Measurements from ENCODE around the gene PSMD1.

PSMD1 gene

DNA sequence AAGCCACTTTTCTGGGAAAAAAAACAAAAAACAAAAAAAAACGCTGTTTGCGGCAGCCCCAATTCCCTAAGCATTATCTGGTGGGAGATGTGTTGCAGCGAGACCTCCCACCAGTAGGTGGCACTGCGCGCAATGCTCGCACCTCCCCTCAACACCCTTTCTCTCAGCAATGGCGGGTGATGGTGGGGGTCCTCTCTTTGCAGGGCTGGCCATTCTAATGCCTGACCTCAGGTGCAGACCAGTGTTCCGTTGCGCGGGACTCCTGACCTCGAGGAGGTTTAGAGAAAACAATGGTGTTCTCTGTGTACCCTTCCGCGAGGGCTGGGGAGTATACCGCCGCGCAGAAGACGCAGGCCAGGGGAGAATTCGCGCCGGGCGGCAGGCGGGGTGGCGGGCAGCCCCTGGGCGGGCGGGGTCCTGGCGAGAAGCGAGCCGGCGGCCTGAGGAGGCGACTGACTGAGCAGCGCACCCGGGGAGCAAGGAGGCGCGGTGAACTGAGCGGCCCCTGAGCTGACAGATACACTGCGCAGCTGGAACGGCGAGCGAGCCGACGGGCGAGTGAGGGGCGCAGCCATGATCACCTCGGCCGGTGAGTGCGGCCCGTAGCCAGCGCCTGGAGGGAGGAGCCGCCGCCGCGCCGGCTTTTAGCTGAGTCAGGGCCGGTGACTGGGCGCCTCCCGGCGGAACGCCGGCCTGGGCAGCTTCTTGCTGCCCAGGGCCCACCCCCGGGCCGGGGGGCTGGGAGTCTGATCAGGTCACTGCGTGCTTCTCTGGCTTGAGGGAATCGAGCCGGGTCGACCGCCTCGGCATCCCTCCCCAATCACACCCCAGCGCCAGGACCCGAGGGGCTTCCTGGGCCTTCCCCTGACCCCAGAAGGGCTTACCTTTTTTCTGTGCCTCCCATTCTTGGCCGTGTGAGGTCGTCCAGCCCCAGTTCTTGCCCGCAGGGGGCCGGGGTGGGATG lies at the start of gene PSMD1:
Gene PSMD1, plus strand, starts transcription at position 415 of the 964 bp plus-strand sequence. Its CDS starts 159 bp downstream, at position 574.
- Histone ChIP-seq H3K36me3 (ENCODE audit: control insufficient read depth in 1 of 2, insufficient read depth in 2 of 2, low read length in 2 of 2) (peaks cover 0 to 14% of the 10 kb centered on the region in 2 donors), H3K27ac (ENCODE audit: low read length) (peak within 1 kb of the TSS; percentile 80), H3K9me3 (ENCODE audit: control insufficient read depth in 1 of 2, low read length in 2 of 2) (no peaks in the 10 kb centered on the region), H3K27me3 (ENCODE audit: low read depth, low read length) (no peaks in the 10 kb centered on the region), H3K4me3 (ENCODE audit: low read depth in 1 of 2, low read length in 2 of 2) (peak within 1 kb of the TSS; percentile 87 to 98), H3K4me1 (ENCODE audit: control insufficient read depth in 1 of 2, insufficient read depth in 2 of 2, low read length in 2 of 2) (peaks cover 15 to 30% of the 10 kb centered on the region in 2 donors)

DNA sequence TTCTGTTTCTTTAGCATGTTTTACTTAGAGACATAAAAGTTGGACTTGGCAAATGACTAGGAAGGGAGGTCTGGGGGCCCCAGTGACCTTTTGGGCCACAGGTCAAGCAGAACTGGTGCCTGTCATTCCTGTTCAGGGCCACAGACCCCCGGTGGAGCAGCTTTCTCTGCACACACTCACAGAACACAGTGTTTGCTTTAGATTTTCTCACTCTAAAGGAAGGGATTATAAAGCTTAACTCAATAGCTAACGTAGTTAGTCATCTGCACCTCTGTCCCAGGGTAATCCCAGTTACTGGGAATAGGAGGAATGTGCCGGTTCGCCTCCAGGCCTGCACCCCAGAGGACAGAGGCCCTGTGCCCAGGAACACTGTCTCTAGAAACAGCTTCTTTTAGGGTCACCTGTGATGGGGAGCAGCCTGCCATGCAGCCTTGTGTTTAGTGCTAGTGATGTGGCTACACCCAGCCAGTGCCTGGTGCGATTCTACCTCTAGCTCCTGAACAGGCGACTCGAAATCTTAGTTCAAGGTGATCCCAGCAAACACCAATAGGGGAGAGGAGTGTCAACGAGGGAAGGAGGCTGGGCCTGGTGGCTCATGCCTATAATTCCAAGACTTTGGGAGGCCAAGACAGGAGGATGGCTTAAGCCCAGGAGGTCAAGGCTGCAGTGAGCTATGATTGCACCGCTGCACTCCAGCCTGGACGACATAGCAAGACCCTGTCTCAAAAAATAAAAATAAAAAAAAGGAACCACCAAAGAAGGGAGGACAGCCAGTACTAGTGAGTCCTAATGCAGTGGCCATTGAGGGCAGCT lies 49.2 kb upstream of the PSMD1 start:
- no peak overlapping the region for H3K4me3 ChIP-seq (ENCODE audit: low read depth in 1 of 2, low read length in 2 of 2)
- H3K27me3 ChIP-seq (ENCODE audit: low read depth, low read length) = peaks cover 5% of the 10 kb centered on the region
- H3K36me3 ChIP-seq (ENCODE audit: control insufficient read depth in 1 of 2, insufficient read depth in 2 of 2, low read length in 2 of 2) = no peaks in the 10 kb centered on the region
- no peak overlapping the region for H3K27ac ChIP-seq (ENCODE audit: low read length)
- no peaks in the 10 kb centered on the region for H3K9me3 ChIP-seq (ENCODE audit: control insufficient read depth in 1 of 2, low read length in 2 of 2)
- H3K4me1 ChIP-seq (ENCODE audit: control insufficient read depth in 1 of 2, insufficient read depth in 2 of 2, low read length in 2 of 2) = no peaks in the 10 kb centered on the region

DNA sequence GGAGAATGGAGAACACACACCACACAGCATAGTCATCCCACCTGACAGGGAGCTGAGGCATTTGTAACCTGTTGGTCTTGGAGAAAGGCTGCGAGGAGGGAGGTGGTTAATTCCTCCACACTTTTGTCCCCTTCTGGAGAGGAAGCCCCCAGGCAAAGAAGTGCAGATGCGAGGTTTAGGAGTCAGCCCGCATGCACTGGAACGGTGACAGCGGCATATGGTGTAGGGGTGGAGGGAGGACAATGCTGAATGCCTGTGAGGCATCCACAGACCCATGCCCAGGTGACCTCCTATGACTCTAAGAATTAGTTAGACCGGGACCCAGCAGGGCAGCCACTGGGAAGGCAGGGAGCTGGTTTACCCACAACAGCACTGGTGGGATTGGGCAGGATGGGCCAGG lies 48.5 kb upstream of the PSMD1 start:
- Histone ChIP-seq H3K4me1 (ENCODE audit: control insufficient read depth in 1 of 2, insufficient read depth in 2 of 2, low read length in 2 of 2) (no peaks in the 10 kb centered on the region), H3K27ac (ENCODE audit: low read length) (no peak overlapping the region), H3K36me3 (ENCODE audit: control insufficient read depth in 1 of 2, insufficient read depth in 2 of 2, low read length in 2 of 2) (no peaks in the 10 kb centered on the region), H3K27me3 (ENCODE audit: low read depth, low read length) (peaks cover 5% of the 10 kb centered on the region), H3K9me3 (ENCODE audit: control insufficient read depth in 1 of 2, low read length in 2 of 2) (no peaks in the 10 kb centered on the region), H3K4me3 (ENCODE audit: low read depth in 1 of 2, low read length in 2 of 2) (no peak overlapping the region)

DNA sequence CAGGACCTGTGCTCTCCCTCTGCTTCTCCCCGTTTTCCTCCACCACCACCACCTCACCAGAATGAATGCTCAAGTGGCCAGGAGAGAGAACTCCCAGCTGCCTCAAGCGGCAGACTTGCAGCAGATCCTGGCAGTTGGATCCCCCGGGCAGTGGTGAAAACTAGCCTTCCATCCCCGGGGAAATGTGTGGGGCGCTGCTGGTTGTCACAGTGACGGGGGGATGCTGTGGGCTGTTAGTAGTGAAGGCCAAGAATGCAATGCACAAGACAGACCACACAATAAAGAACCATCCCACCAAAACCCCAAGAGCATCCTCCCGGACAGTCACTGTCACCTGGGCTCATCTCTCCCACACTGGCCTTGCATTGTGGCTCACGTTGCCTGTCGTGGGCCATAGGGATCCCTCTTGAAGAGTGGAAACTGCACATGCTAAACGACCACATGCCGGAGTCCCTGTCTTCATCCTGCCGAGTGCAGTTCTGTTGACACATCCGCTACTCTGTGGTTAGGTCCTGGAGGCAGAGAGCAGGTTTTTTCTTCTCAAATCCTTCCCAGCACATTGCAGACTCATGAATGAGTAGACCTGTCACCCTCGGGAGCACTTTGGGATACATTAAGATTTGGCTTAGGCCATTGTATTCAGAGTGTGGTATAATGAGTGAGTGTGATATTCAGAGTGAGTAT lies 47.3 kb upstream of the PSMD1 start:
- H3K4me1 ChIP-seq (ENCODE audit: control insufficient read depth in 1 of 2, insufficient read depth in 2 of 2, low read length in 2 of 2) = no peaks in the 10 kb centered on the region
- no peak overlapping the region for H3K4me3 ChIP-seq (ENCODE audit: low read depth in 1 of 2, low read length in 2 of 2)
- H3K27ac ChIP-seq (ENCODE audit: low read length) = no peak overlapping the region
- no peaks in the 10 kb centered on the region for H3K9me3 ChIP-seq (ENCODE audit: control insufficient read depth in 1 of 2, low read length in 2 of 2)
- no peaks in the 10 kb centered on the region for H3K36me3 ChIP-seq (ENCODE audit: control insufficient read depth in 1 of 2, insufficient read depth in 2 of 2, low read length in 2 of 2)
- H3K27me3 ChIP-seq (ENCODE audit: low read depth, low read length) = no peaks in the 10 kb centered on the region

DNA sequence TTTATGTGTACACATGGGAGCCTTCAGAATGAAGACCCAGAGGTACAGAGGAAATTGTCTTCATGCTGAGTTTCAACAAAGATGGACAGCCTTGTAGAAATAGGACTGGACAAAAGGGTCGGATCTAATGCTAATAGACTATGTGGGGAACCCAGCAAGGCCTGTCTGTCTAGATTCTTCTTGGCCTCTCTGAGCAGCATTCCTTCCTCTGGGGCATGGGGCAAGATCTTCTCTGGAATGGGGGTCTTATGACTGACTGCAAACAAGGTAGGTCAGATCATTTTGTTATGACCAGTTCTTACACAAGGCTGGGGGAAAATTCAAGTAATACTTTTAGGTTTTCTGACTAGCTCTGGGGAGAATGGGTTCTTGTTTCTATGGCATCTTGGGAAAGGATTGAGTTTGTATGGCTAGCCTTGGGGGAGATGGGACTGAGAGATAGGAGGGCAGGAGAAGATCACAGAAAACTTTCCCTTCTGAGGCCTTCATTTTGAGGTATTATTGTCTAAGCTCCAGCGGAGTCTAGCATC lies 46.4 kb upstream of the PSMD1 start:
- H3K27me3 ChIP-seq (ENCODE audit: low read depth, low read length) = no peaks in the 10 kb centered on the region
- no peak overlapping the region for H3K4me3 ChIP-seq (ENCODE audit: low read depth in 1 of 2, low read length in 2 of 2)
- no peaks in the 10 kb centered on the region for H3K9me3 ChIP-seq (ENCODE audit: control insufficient read depth in 1 of 2, low read length in 2 of 2)
- no peaks in the 10 kb centered on the region for H3K36me3 ChIP-seq (ENCODE audit: control insufficient read depth in 1 of 2, insufficient read depth in 2 of 2, low read length in 2 of 2)
- no peaks in the 10 kb centered on the region for H3K4me1 ChIP-seq (ENCODE audit: control insufficient read depth in 1 of 2, insufficient read depth in 2 of 2, low read length in 2 of 2)
- no peak overlapping the region for H3K27ac ChIP-seq (ENCODE audit: low read length)

DNA sequence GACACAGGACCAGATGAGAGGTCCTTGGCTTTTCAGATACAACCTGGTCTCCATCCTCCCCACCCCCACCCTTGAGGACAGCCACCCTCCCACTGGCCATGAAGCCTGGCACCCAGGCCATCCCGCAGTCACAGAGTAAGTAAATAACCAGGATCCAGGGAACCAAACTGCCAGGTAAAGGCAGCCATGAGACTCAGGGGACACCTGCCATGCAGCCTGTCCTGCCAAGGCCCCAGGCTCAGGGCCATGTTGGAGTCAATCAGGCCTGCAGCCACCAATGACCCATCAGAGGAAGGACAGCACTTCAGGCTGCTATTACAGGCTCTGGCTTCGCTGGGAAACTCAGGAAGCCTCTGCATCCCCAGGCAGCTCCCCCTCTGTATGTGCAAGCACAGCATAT lies 45.1 kb upstream of the PSMD1 start:
- H3K4me3 ChIP-seq (ENCODE audit: low read depth in 1 of 2, low read length in 2 of 2) = no peak overlapping the region
- no peaks in the 10 kb centered on the region for H3K27me3 ChIP-seq (ENCODE audit: low read depth, low read length)
- no peaks in the 10 kb centered on the region for H3K4me1 ChIP-seq (ENCODE audit: control insufficient read depth in 1 of 2, insufficient read depth in 2 of 2, low read length in 2 of 2)
- H3K36me3 ChIP-seq (ENCODE audit: control insufficient read depth in 1 of 2, insufficient read depth in 2 of 2, low read length in 2 of 2) = no peaks in the 10 kb centered on the region
- no peaks in the 10 kb centered on the region for H3K9me3 ChIP-seq (ENCODE audit: control insufficient read depth in 1 of 2, low read length in 2 of 2)
- H3K27ac ChIP-seq (ENCODE audit: low read length) = no peak overlapping the region

DNA sequence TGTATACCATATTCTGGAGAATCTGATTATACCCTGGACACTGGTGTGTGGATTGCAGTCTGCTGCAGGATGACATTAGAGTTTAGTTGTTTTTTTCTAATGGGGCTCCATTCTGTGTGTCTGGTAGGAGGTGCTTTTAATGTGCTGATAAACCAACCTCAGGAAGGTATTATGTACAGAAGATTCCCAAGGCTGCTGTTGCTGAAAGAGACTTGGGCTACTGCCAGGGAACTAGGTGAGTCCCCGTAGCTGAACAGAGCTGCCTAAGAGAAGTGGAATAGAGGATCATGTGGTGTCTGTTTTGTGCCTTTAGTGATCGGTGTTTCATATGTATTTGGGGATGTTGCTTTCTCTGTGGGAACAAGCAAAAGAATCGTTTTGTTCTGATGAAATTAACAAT lies 44.2 kb upstream of the PSMD1 start:
- H3K27ac ChIP-seq (ENCODE audit: low read length) = no peak overlapping the region
- no peaks in the 10 kb centered on the region for H3K9me3 ChIP-seq (ENCODE audit: control insufficient read depth in 1 of 2, low read length in 2 of 2)
- no peaks in the 10 kb centered on the region for H3K36me3 ChIP-seq (ENCODE audit: control insufficient read depth in 1 of 2, insufficient read depth in 2 of 2, low read length in 2 of 2)
- H3K4me3 ChIP-seq (ENCODE audit: low read depth in 1 of 2, low read length in 2 of 2) = no peak overlapping the region
- H3K27me3 ChIP-seq (ENCODE audit: low read depth, low read length) = no peaks in the 10 kb centered on the region
- no peaks in the 10 kb centered on the region for H3K4me1 ChIP-seq (ENCODE audit: control insufficient read depth in 1 of 2, insufficient read depth in 2 of 2, low read length in 2 of 2)

DNA sequence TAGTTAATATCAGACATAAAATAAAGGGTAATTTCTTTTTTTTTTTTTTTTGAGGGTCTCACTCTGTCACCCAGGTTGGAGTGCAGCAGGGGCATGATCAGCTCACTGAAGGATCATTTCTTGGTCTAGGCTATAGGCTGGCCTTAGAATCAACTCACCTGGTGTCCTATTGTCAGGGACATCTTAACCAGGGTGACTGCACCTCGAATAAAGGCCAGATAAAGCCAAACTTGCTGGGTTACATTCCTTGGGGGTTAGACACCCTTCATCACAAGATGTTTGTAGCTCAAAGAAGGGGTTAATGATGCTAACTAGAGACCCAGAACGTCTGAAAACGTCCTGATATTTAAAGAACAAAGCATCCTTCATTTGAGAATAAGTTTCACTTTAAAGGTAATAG lies 42.8 kb upstream of the PSMD1 start:
- H3K4me1 ChIP-seq (ENCODE audit: control insufficient read depth in 1 of 2, insufficient read depth in 2 of 2, low read length in 2 of 2) = no peaks in the 10 kb centered on the region
- no peak overlapping the region for H3K4me3 ChIP-seq (ENCODE audit: low read depth in 1 of 2, low read length in 2 of 2)
- H3K36me3 ChIP-seq (ENCODE audit: control insufficient read depth in 1 of 2, insufficient read depth in 2 of 2, low read length in 2 of 2) = no peaks in the 10 kb centered on the region
- no peaks in the 10 kb centered on the region for H3K9me3 ChIP-seq (ENCODE audit: control insufficient read depth in 1 of 2, low read length in 2 of 2)
- H3K27ac ChIP-seq (ENCODE audit: low read length) = no peak overlapping the region
- H3K27me3 ChIP-seq (ENCODE audit: low read depth, low read length) = no peaks in the 10 kb centered on the region

DNA sequence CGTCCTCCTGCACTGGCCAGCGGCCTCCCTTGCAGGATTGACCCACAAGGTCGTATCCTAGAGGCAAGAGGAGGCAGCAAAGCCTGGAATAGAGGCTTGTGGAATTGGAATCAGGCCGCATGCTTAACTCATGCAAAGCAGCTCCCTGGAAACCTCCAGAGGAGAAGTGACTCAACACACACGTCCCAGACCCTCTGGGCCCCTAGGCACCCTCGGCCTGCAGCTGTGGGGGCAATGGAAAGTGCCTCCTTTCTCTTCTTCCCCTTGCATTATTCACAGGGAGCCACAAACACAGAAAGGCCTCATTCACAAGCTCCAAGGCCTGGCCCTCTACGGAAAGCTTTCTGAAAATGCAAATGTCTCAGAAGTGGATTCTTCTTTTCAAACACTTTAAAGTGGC lies 41.2 kb upstream of the PSMD1 start:
- no peak overlapping the region for H3K4me3 ChIP-seq (ENCODE audit: low read depth in 1 of 2, low read length in 2 of 2)
- no peaks in the 10 kb centered on the region for H3K4me1 ChIP-seq (ENCODE audit: control insufficient read depth in 1 of 2, insufficient read depth in 2 of 2, low read length in 2 of 2)
- no peak overlapping the region for H3K27ac ChIP-seq (ENCODE audit: low read length)
- H3K36me3 ChIP-seq (ENCODE audit: control insufficient read depth in 1 of 2, insufficient read depth in 2 of 2, low read length in 2 of 2) = no peaks in the 10 kb centered on the region
- no peaks in the 10 kb centered on the region for H3K27me3 ChIP-seq (ENCODE audit: low read depth, low read length)
- H3K9me3 ChIP-seq (ENCODE audit: control insufficient read depth in 1 of 2, low read length in 2 of 2) = no peaks in the 10 kb centered on the region

DNA sequence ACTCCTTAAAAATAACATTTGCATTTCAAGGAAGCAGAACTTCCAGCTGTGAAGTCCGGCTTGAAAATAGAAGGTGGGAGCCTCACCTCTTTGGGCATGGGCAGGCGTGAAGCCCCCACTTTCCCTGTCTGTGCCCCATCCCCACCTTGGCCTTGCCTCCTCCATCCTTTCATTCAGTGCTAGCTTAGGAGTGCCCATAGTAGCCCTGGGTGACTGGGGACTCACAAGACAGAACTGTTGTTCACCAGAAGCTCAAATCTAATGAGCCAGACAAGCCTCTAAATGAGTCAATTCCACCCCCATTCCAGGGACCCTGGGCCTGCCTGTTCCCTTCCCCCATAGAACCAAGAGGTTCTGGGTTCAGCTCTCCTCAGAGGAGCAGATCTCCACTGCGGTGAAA lies 40.7 kb upstream of the PSMD1 start:
- H3K9me3 ChIP-seq (ENCODE audit: control insufficient read depth in 1 of 2, low read length in 2 of 2) = no peaks in the 10 kb centered on the region
- H3K27ac ChIP-seq (ENCODE audit: low read length) = no peak overlapping the region
- H3K4me3 ChIP-seq (ENCODE audit: low read depth in 1 of 2, low read length in 2 of 2) = no peak overlapping the region
- no peaks in the 10 kb centered on the region for H3K36me3 ChIP-seq (ENCODE audit: control insufficient read depth in 1 of 2, insufficient read depth in 2 of 2, low read length in 2 of 2)
- no peaks in the 10 kb centered on the region for H3K27me3 ChIP-seq (ENCODE audit: low read depth, low read length)
- no peaks in the 10 kb centered on the region for H3K4me1 ChIP-seq (ENCODE audit: control insufficient read depth in 1 of 2, insufficient read depth in 2 of 2, low read length in 2 of 2)

Measured in muscle layer of duodenum (tissue), 2 donors.